ENCODE results near the gene ELL3.
"Not testable (repeated sequence)": the region's sequence is repeated elsewhere in the genome, so short reads cannot be mapped to it uniquely, and the experiment has no call there.

The ELL3 gene

GRCh38 chr15:43791993-43792760 is 15.4 kb upstream of the ELL3 start, which contains the start of gene SERF2:
Gene SERF2 (plus strand): TSS chr15:43792320. CDS start chr15:43792377, 57 bp downstream.
- peak; percentile 98 to 99 for DNase-seq (ENCODE audit: low read depth in 2 of 2)

- DNase-seq (ENCODE audit: low read depth in 2 of 2), result no peak
Measured at GRCh38 chr15:43789409-43789808, 12.6 kb upstream of the ELL3 start.

- DNase-seq (ENCODE audit: low read depth in 2 of 2), result no peak
Measured at GRCh38 chr15:43779016-43779415, 2.2 kb upstream of the ELL3 start.

GRCh38 chr15:43777267-43777914 is 625 bp upstream of the ELL3 start:
- no peak for DNase-seq (ENCODE audit: low read depth in 2 of 2)

GRCh38 chr15:43776101-43776717 is 557 bp downstream of the ELL3 start:
- no peak for DNase-seq (ENCODE audit: low read depth in 2 of 2)

- DNase-seq (ENCODE audit: low read depth in 2 of 2), result no peak
Measured at GRCh38 chr15:43775411-43775965, 1.3 kb downstream of the ELL3 start.

- no peak for DNase-seq (ENCODE audit: low read depth in 2 of 2)
Measured at GRCh38 chr15:43774062-43774461, 2.7 kb downstream of the ELL3 start.

GRCh38 chr15:43772624-43773023 is 4.1 kb downstream of the ELL3 start:
- DNase-seq (ENCODE audit: low read depth in 2 of 2), result no peak

GRCh38 chr15:43771816-43772215 is 5.0 kb downstream of the ELL3 start:
- DNase-seq (ENCODE audit: low read depth in 2 of 2), result no peak

GRCh38 chr15:43769584-43770228 is 7.1 kb downstream of the ELL3 start:
- no peak for DNase-seq (ENCODE audit: low read depth in 2 of 2)

- DNase-seq (ENCODE audit: low read depth in 2 of 2), result no peak
Measured at GRCh38 chr15:43763819-43764446, 12.8 kb downstream of the ELL3 start.

GRCh38 chr15:43762824-43763223 is 13.9 kb downstream of the ELL3 start:
- peak in 1 of 2 experiments; percentile 64 for DNase-seq (ENCODE audit: low read depth in 2 of 2)

- DNase-seq (ENCODE audit: low read depth in 2 of 2), result no peak
Measured at GRCh38 chr15:43751885-43752284, 24.9 kb downstream of the ELL3 start.

- DNase-seq (ENCODE audit: low read depth in 2 of 2), result no peak
Measured at GRCh38 chr15:43749690-43750345, 26.9 kb downstream of the ELL3 start.

GRCh38 chr15:43748376-43748775 is 28.4 kb downstream of the ELL3 start:
- DNase-seq (ENCODE audit: low read depth in 2 of 2), result no peak

GRCh38 chr15:43746903-43747309 is 29.9 kb downstream of the ELL3 start:
- DNase-seq (ENCODE audit: low read depth in 2 of 2), result not testable (repeated sequence)

- peak; percentile 66 to 72 for DNase-seq (ENCODE audit: low read depth in 2 of 2)
Measured at GRCh38 chr15:43746245-43746902, 30.4 kb downstream of the ELL3 start, which contains the start of gene PDIA3. Gene PDIA3 (plus strand): TSS chr15:43746438. CDS start chr15:43746540, 102 bp downstream.

- DNase-seq (ENCODE audit: low read depth in 2 of 2), result no peak
Measured at GRCh38 chr15:43735416-43735815, 41.4 kb downstream of the ELL3 start.

GRCh38 chr15:43728053-43728725 is 48.6 kb downstream of the ELL3 start:
- not testable (repeated sequence) for DNase-seq (ENCODE audit: low read depth in 2 of 2)

- not testable (repeated sequence) for DNase-seq (ENCODE audit: low read depth in 2 of 2)
Measured at GRCh38 chr15:43726306-43726705, 50.5 kb downstream of the ELL3 start.
